Nephron progenitor cell (in vitro differentiated cells): ENCODE results near the gene SETD1A.
A peak's percentile ranks its signal among the peaks of the same experiment; 100 is the strongest.

Experiments used
- DNase-seq: peaks from one replicate; pipeline ENCODE4 v3.0.0; 2021
- H3K27ac Mint-ChIP-seq: 2 replicates; pipeline ENCODE4 v1.8.0; 2021; ENCODE audit warnings: mild to moderate bottlenecking, moderate library complexity, mixed read lengths
- H3K27me3 Mint-ChIP-seq: 2 replicates; pipeline ENCODE4 v1.8.0; 2021; ENCODE audit warnings: mild to moderate bottlenecking, low read depth, mixed read lengths; ENCODE audit not compliant: poor library complexity
- H3K36me3 Mint-ChIP-seq: 2 replicates; pipeline ENCODE4 v1.8.0; 2021; ENCODE audit warnings: low read depth, mixed read lengths
- H3K4me1 Mint-ChIP-seq: 2 replicates; pipeline ENCODE4 v1.8.0; 2021; ENCODE audit warnings: mixed read lengths
- H3K4me3 Mint-ChIP-seq: 2 replicates; pipeline ENCODE4 v1.8.0; 2021; ENCODE audit warnings: mild to moderate bottlenecking, moderate library complexity, mixed read lengths
- H3K9me3 Mint-ChIP-seq: 2 replicates; pipeline ENCODE4 v1.8.0; 2021; ENCODE audit warnings: mild to moderate bottlenecking, moderate library complexity, mixed read lengths
- TF ChIP-seq, protein P1 (sequence below): fragments of 200-600 bp; sonication (generic); IDR thresholded peaks from 2 replicates; pipeline ENCODE4 v1.5.0; 2021; ENCODE audit warnings: antibody characterized with exemption

Gene SETD1A

DNA sequence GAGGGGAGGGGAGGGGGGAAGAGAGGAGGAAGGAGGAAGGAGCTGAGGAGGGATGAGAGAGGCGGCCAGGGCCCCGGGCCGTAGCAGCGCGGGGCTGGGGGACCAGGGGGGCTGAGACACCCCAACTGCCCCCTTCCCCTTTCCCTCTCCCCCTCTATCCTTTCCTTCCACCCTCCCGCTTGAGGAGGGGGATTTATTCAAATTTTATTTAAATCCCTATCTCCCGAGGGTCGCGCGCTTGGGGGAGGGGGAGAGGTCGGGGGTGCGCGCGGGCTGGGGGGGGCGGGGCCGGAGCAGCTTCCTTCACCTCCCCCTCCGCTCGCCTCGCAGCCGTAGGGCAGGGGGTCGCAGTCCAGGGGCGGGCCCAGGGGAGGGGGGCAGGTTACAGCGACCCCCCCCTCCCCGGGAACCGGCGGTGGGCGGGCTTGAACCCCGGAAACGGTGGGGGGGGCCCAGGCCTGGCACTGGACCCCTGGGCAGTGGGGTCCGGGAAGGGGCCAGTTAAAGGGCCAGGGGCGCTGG is 33.9 kb upstream of the SETD1A start, which contains the start of gene FBXL19:
FBXL19 (plus strand) TSS at position 19 of the 522 bp plus-strand sequence. CDS start 2,183 bp downstream, outside the sequence.
- H3K4me1 Mint-ChIP-seq: peaks cover 37% of the 10 kb centered on the region
- H3K9me3 Mint-ChIP-seq: no peaks in the 10 kb centered on the region
- TF ChIP-seq, protein P1, sequence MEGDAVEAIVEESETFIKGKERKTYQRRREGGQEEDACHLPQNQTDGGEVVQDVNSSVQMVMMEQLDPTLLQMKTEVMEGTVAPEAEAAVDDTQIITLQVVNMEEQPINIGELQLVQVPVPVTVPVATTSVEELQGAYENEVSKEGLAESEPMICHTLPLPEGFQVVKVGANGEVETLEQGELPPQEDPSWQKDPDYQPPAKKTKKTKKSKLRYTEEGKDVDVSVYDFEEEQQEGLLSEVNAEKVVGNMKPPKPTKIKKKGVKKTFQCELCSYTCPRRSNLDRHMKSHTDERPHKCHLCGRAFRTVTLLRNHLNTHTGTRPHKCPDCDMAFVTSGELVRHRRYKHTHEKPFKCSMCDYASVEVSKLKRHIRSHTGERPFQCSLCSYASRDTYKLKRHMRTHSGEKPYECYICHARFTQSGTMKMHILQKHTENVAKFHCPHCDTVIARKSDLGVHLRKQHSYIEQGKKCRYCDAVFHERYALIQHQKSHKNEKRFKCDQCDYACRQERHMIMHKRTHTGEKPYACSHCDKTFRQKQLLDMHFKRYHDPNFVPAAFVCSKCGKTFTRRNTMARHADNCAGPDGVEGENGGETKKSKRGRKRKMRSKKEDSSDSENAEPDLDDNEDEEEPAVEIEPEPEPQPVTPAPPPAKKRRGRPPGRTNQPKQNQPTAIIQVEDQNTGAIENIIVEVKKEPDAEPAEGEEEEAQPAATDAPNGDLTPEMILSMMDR: no peak
- DNase-seq: peak; percentile 75
- H3K27me3 Mint-ChIP-seq: peaks cover 3% of the 10 kb centered on the region
- peak within 1 kb of the TSS; percentile 96 for H3K4me3 Mint-ChIP-seq
- H3K27ac Mint-ChIP-seq: peak within 1 kb of the TSS; percentile 100
- H3K36me3 Mint-ChIP-seq: peaks cover 7% of the 10 kb centered on the region

DNA sequence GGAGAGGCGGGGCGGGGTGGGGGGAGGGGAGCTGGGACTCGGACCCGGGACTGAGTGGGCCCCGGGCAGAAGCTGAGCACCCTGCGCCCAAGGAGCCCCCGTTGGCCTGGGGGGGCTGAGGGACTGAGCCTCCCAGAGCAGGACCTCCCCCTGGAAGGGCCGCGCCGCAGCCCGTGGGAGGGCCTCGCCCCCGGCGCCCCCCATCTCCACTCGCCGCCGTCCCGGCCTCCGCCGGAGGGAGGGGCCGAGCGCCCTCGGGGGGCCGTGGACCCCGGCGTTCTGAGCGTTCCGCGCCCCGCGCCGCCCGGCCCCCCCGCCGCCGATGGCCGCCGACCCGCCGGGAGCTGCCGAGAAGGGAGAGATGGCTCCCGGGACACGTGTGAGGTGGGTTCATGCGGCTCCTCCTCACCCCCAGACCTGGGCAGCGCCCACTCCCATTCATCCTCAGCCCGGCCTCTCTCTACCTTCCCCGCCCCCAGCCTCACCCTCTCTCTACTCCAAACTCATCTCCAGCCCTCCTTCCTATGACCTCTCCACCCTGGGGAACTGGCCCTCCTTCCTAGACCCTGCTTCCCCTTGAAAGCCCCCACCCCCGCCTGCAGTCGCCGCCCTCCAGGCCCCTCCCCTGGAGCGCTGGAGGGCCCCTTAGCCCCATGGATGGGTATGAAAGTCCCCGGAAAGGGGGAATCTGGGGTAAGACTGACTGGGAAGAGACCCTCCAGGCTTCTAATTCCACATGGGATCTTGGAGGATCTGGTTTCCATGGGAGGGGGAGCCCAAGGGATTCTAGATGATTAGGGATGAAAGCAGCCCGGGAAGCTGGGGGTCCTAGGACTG is 33.3 kb upstream of the SETD1A start:
- DNase-seq: peak; percentile 49
- TF ChIP-seq, protein P1: no peak
- Mint-ChIP-seq H3K4me3 (peak overlapping the region; percentile 89), H3K27me3 (peaks cover 3% of the 10 kb centered on the region), H3K4me1 (peaks cover 34% of the 10 kb centered on the region), H3K9me3 (no peaks in the 10 kb centered on the region), H3K27ac (peak overlapping the region; percentile 60), H3K36me3 (peaks cover 7% of the 10 kb centered on the region)

DNA sequence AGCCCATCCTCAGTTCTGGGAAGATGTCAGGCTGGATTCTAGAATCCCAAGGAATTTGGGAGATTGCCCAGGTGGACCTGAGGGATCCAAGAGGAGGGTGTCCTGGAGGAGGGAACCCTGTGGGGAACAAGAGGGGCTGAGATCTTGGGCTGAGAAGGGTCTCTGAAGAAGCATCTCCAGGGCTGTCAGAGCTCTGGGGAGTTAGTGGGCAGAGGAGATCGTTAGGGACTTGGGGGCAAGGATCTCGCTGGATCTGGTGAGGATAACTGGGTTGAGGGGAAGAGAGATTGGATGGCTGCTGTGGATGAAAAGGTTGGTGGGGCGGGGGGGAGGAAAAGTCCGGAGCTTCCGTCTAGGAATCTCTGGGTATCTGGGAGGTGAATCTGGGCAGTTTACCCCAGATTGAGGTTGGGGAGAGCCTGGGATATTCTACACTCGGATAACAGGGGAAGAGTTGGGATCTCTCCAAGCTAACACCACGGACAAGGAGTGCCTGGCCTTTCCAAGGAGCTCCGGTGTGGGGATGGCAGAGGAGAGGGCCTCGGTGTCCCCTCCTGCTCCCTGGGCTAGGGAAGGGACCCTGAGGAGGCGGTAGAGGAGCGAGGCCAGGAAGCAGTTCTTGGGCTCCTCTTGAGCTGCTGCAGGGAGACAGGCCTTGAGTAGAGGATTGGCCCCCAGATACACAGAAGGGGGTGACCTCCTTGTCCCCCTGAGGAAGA is 32.5 kb upstream of the SETD1A start:
- Mint-ChIP-seq H3K27me3 (no peaks in the 10 kb centered on the region), H3K4me1 (peaks cover 34% of the 10 kb centered on the region), H3K27ac (peak overlapping the region; percentile 60), H3K9me3 (no peaks in the 10 kb centered on the region), H3K4me3 (peak overlapping the region; percentile 89), H3K36me3 (peaks cover 7% of the 10 kb centered on the region)
- no peak for DNase-seq
- TF ChIP-seq, protein P1: no peak

DNA sequence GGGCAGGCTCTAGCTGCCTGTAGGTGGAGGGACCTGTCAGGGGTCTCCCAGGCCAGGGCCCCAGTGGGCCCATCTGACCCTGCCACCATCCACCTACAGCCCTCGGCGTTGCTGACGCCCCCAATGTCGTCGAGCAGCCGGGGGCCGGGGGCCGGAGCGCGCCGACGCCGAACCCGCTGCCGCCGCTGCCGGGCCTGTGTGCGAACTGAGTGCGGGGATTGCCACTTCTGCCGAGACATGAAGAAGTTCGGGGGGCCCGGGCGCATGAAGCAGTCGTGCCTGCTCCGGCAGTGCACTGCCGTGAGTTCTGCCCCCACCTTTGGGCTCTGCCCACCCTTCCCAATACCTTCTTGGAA is 31.9 kb upstream of the SETD1A start:
- TF ChIP-seq, protein P1: no peak
- H3K27ac Mint-ChIP-seq: peak overlapping the region; percentile 69
- no peaks in the 10 kb centered on the region for H3K9me3 Mint-ChIP-seq
- H3K4me3 Mint-ChIP-seq: peak overlapping the region; percentile 78
- H3K4me1 Mint-ChIP-seq: peaks cover 34% of the 10 kb centered on the region
- no peaks in the 10 kb centered on the region for H3K27me3 Mint-ChIP-seq
- H3K36me3 Mint-ChIP-seq: peaks cover 9% of the 10 kb centered on the region
- no peak for DNase-seq

DNA sequence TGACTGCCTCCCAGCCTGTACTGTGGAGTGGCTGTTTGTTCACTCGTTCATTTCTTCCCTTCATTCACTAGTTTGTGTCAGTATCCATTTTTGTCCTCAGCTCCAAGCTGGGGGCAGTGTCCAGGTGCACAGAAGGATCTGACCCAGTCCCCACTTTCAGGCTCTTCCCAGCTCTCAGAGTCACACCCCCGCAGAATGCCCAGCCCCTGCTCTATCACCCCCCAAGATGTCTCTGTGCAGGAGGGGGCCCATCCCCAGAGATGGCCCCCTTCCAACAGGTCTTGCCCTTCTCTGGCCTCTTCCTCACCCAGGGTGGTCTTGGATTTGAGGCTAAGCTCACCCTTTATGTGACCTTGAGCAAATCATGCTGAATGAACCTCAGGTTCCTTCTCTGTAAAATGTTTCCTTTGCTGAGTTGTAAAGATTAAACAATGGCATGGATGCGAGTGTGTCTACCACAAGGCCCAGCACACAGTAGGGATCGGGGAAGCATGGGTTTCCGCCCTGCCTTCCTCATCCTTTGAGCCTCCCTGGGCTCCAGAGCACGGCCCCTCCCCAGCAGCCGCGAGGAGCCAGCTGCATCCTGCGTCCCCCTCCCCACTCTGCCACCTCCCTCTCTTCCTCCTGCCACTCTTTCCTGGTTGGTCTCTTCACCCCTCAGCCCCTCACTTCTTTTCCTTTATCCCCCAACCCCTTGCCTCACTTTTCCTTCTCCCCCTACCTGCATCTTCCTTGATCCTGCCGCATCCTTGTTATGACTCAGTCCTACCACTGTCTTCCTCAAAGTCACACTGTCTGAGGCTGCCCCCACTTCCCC is 31.4 kb upstream of the SETD1A start:
- DNase-seq: no peak
- Mint-ChIP-seq H3K4me1 (peaks cover 28% of the 10 kb centered on the region), H3K27ac (peak overlapping the region; percentile 69), H3K9me3 (no peaks in the 10 kb centered on the region), H3K36me3 (peaks cover 15% of the 10 kb centered on the region), H3K27me3 (no peaks in the 10 kb centered on the region), H3K4me3 (peak overlapping the region; percentile 78)
- TF ChIP-seq, protein P1: no peak
